Keratinocyte (primary cell): ENCODE results near the gene SPEM2.

ENCODE experiments used
- CTCF ChIP-seq, 3 experiments: IDR thresholded peaks in 1 of 3; conservative IDR thresholded peaks in 1 of 3; optimal IDR thresholded peaks in 1 of 3; 2 replicates in 2 of 3; 3 replicates in 1 of 3; pipeline versions ENCODE3 to v1.5.1; 2011; ENCODE audit warnings: low read length in 3 of 3, mild to moderate bottlenecking in 3 of 3, moderate library complexity in 2 of 3, control low read depth in 1 of 3, inconsistent platforms in 1 of 3; ENCODE audit not compliant: insufficient read depth in 2 of 3; ENCODE audit errors: extremely low read depth in 1 of 3
- EZH2 ChIP-seq: IDR thresholded peaks from one replicate; pipeline ENCODE4 v1.6.1; 2012; ENCODE audit warnings: inconsistent platforms, mild to moderate bottlenecking, low read length, moderate library complexity

- TF ChIP-seq CTCF (optimal IDR thresholded peaks at IDR 0.05 in 1 of 3, IDR thresholded peaks at IDR 0.05 in 1 of 3, conservative IDR thresholded peaks at IDR 0.05 in 1 of 3; ENCODE audit: extremely low read depth in 1 of 3, insufficient read depth in 2 of 3, low read length in 3 of 3): no peak
- TF ChIP-seq EZH2: no peak
Measured at GRCh38 chr17:7418472-7419152, 6.8 kb upstream of the SPEM2 start.
